GM23248 (cell line): ENCODE measurements around the gene SLC9A9. TPM values are rescaled to one million over a fixed set of nuclear protein-coding genes. Genes with fewer than 3 reads are reported as not detected.
"Not testable (repeated sequence)": the region's sequence is repeated elsewhere in the genome, so short reads cannot be mapped to it uniquely, and the experiment has no call there.

Experiments used
- DNase-seq: peaks from one replicate; pipeline ENCODE4 v3.0.0-alpha.2; 2015
- H2AFZ ChIP-seq: fragments of 200-600 bp; sonication (generic); 2 replicates; pipeline ENCODE4 v1.6.1; 2016; ENCODE audit warnings: antibody characterized with exemption
- H3F3A ChIP-seq: fragments of 200-600 bp; sonication (generic); 2 replicates; pipeline ENCODE4 v1.6.1; 2016; ENCODE audit warnings: mild to moderate bottlenecking, antibody characterized with exemption, mixed run types; ENCODE audit not compliant: insufficient read depth
- H3K27ac ChIP-seq: fragments of 200-600 bp; sonication (generic); 2 replicates; pipeline ENCODE4 v1.5.1; 2016; ENCODE audit warnings: mild to moderate bottlenecking
- H3K27me3 ChIP-seq: fragments of 200-600 bp; sonication (generic); replicated peaks from 2 replicates; pipeline ENCODE4 v1.6.1; 2016; ENCODE audit warnings: mild to moderate bottlenecking; ENCODE audit not compliant: insufficient read depth
- H3K36me3 ChIP-seq: fragments of 200-600 bp; sonication (generic); 2 replicates; pipeline ENCODE4 v1.6.1; 2016; ENCODE audit warnings: low read depth, mild to moderate bottlenecking
- H3K4me1 ChIP-seq: fragments of 200-600 bp; sonication (generic); 2 replicates; pipeline ENCODE4 v1.6.1; 2016; ENCODE audit warnings: mild to moderate bottlenecking; ENCODE audit not compliant: insufficient read depth
- H3K4me2 ChIP-seq: fragments of 200-600 bp; sonication (generic); one replicate; pipeline ENCODE4 v1.6.1; 2016; ENCODE audit warnings: mild to moderate bottlenecking; ENCODE audit not compliant: unreplicated experiment
- H3K4me3 ChIP-seq: fragments of 200-600 bp; sonication (generic); 2 replicates; pipeline ENCODE4 v1.5.1; 2016; ENCODE audit warnings: mild to moderate bottlenecking
- H3K79me2 ChIP-seq: fragments of 200-600 bp; sonication (generic); 2 replicates; pipeline ENCODE4 v1.6.1; 2016; ENCODE audit warnings: mild to moderate bottlenecking; ENCODE audit not compliant: insufficient read depth
- H3K9ac ChIP-seq: fragments of 200-600 bp; sonication (generic); 2 replicates; pipeline ENCODE4 v1.6.1; 2016; ENCODE audit warnings: mild to moderate bottlenecking
- H3K9me2 ChIP-seq: fragments of 200-600 bp; sonication (generic); 2 replicates; pipeline ENCODE4 v1.6.1; 2016; ENCODE audit warnings: mixed run types, mild to moderate bottlenecking, moderate library complexity; ENCODE audit not compliant: insufficient read depth
- H3K9me3 ChIP-seq: fragments of 200-600 bp; sonication (generic); one replicate; pipeline ENCODE4 v1.6.1; 2017; ENCODE audit warnings: low read depth
- H4K20me1 ChIP-seq: fragments of 200-600 bp; sonication (generic); 2 replicates; pipeline ENCODE4 v1.6.0; 2016; ENCODE audit not compliant: insufficient read depth
- EZH2 ChIP-seq: fragments of 200-600 bp; sonication (generic); IDR thresholded peaks from 2 replicates; pipeline ENCODE4 v1.6.1; 2018; ENCODE audit warnings: antibody characterized with exemption, mild to moderate bottlenecking; ENCODE audit not compliant: insufficient read depth, poor library complexity, severe bottlenecking
- EZH2phosphoT487 ChIP-seq: fragments of 200-600 bp; sonication (generic); IDR thresholded peaks from 2 replicates; pipeline ENCODE4 v1.6.1; 2018; ENCODE audit warnings: antibody characterized with exemption, moderate library complexity, mild to moderate bottlenecking, low read depth; ENCODE audit not compliant: insufficient read depth
- WGBS, 2 experiments: methylation state at CpG; one replicate each; pipeline ENCODE4 v1.1.6; 2015 to 2017; ENCODE audit warnings: low lambda C conversion rate in 2 of 2, low coverage in 1 of 2; ENCODE audit errors: missing lambda C conversion rate in 2 of 2; 5-methylcytosine and 5-hydroxymethylcytosine counted together
- in situ Hi-C: fragments of 300-500 bp; cut with MboI; formaldehyde crosslinking; loops from 2 replicates; pipeline ENCODE4 v1.15.0; 2020
- polyA plus RNA-seq: library from polyadenylated mRNA; unstranded; fragments of >200 nt; fragmentation: Nextera tagmentation; extraction: Ambion mirVana; gene quantifications from 2 replicates; pipeline ENCODE4 v1.2.1, GENCODE V29; 2016
- total RNA-seq: library from RNA; depleted of rRNA; stranded (reverse); fragments of >200 nt; shearing (Covaris generic); gene quantifications from 2 replicates; pipeline ENCODE4 v1.2.3, GENCODE V29; 2014

The SLC9A9 gene
- total and polyA plus RNA-seq, 2 experiments from 2014 or later, result 2.8 to 3.2 TPM

- no peak overlapping the region for H3K9ac ChIP-seq
- H3K27me3 ChIP-seq, result no peaks in the 10 kb centered on the region
- H2AFZ ChIP-seq, result no peak overlapping the region
- no peak overlapping the region for H3K4me3 ChIP-seq
- no peaks in the 10 kb centered on the region for H3K36me3 ChIP-seq
- no peaks in the 10 kb centered on the region for H3F3A ChIP-seq
- no peaks in the 10 kb centered on the region for H3K9me3 ChIP-seq
- H3K27ac ChIP-seq, result no peak overlapping the region
- H3K79me2 ChIP-seq, result no peaks in the 10 kb centered on the region
- no peaks in the 10 kb centered on the region for H3K4me1 ChIP-seq
- in situ Hi-C loops, result no loop called here
- WGBS, 2 experiments, result 84 to 90% methylated on average over 3 of the region's 3 CpGs
- DNase-seq, result no peak
- H3K9me2 ChIP-seq, result no peaks in the 10 kb centered on the region
- no peaks in the 10 kb centered on the region for H4K20me1 ChIP-seq
- TF ChIP-seq EZH2, result no peak
- TF ChIP-seq EZH2phosphoT487, result no peak
- H3K4me2 ChIP-seq, result no peak overlapping the region
These were observed 32.8 kb upstream of the SLC9A9 start for GRCh38 chr3:143881095-143881494.

DNA sequence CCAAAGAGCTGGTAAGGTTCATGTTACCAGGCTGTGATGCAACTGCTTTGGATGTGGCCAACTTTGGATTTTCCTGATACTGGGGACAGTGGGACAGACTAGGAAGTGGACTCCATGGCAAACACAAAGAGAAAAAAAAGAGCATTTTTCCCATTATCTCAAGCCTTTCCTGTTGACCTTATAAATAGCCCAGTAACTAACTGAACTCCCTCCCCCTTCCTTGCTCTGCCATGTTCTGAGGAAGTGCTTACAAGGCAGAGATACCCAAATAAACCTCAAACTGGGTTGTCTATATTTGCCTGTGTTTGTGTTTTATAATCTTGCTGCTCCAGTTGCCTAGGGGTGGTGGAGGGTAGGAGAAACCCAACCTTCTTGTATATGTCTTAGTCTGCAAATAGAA, 27.3 kb upstream of the SLC9A9 start:
- H3K27me3 ChIP-seq, result no peaks in the 10 kb centered on the region
- H2AFZ ChIP-seq, result no peak overlapping the region
- no peak overlapping the region for H3K27ac ChIP-seq
- no peak overlapping the region for H3K9ac ChIP-seq
- H3K9me2 ChIP-seq, result no peaks in the 10 kb centered on the region
- no peak overlapping the region for H3K4me3 ChIP-seq
- no peaks in the 10 kb centered on the region for H4K20me1 ChIP-seq
- H3K9me3 ChIP-seq, result no peaks in the 10 kb centered on the region
- H3F3A ChIP-seq, result no peaks in the 10 kb centered on the region
- H3K4me2 ChIP-seq, result no peak overlapping the region
- no peaks in the 10 kb centered on the region for H3K79me2 ChIP-seq
- DNase-seq, result no peak
- H3K4me1 ChIP-seq, result no peaks in the 10 kb centered on the region
- H3K36me3 ChIP-seq, result no peaks in the 10 kb centered on the region
- TF ChIP-seq EZH2 (no peak), EZH2phosphoT487 (no peak)
- in situ Hi-C loops, result no loop called here

GRCh38 chr3:143873553-143873952, 25.3 kb upstream of the SLC9A9 start:
- H3K27me3 ChIP-seq, H3K9me2 ChIP-seq, H3K4me1 ChIP-seq, H3K4me2 ChIP-seq, H3F3A ChIP-seq, H4K20me1 ChIP-seq, H3K4me3 ChIP-seq, H3K79me2 ChIP-seq, H3K9me3 ChIP-seq, H3K36me3 ChIP-seq, H2AFZ ChIP-seq, H3K9ac ChIP-seq, DNase-seq, H3K27ac ChIP-seq, in situ Hi-C loops: not testable (repeated sequence)
- WGBS, 2 experiments, result 80 to 85% methylated on average over 5 of the region's 5 CpGs

DNA sequence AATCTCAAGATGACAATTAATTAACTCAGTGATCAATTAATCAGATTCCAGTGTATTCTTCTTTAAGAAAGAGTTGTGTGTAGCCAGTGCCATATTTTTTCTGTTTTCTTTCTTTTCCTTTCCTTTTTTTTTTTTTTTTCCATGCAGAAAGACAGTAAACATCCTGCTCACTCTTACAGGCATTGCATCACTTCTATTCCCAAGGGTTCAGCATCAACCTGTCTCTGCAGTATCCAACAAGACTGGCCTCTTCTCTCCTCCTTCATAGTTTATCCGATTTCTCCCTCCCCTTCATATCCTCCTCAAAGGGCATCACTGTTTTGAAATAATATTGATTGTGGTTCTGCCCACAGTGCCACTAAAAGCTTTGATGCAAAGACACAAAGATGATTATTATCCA, 17.0 kb upstream of the SLC9A9 start:
- Histone ChIP-seq H3K79me2 (no peaks in the 10 kb centered on the region), H3K27ac (no peak overlapping the region), H3K9me3 (no peaks in the 10 kb centered on the region), H3K4me3 (no peak overlapping the region), H3K9me2 (no peaks in the 10 kb centered on the region), H3K27me3 (no peaks in the 10 kb centered on the region; the same call in 1 of the 2 replicates), H3K4me2 (no peak overlapping the region), H3K9ac (no peak overlapping the region), H3K36me3 (no peaks in the 10 kb centered on the region), H4K20me1 (no peaks in the 10 kb centered on the region), H3K4me1 (no peaks in the 10 kb centered on the region), H2AFZ (no peak overlapping the region), H3F3A (no peaks in the 10 kb centered on the region)
- no peak for TF ChIP-seq EZH2
- no peak for TF ChIP-seq EZH2phosphoT487
- 74 to 79% methylated on average over 1 of the region's 1 CpG for WGBS, 2 experiments
- no peak for DNase-seq
- in situ Hi-C loops, result no loop called here

GRCh38 chr3:143859465-143860203, 11.4 kb upstream of the SLC9A9 start:
- Histone ChIP-seq H3K36me3 (no peaks in the 10 kb centered on the region), H3K79me2 (no peaks in the 10 kb centered on the region), H3K27ac (no peak overlapping the region), H3K9ac (no peak overlapping the region), H3K4me1 (no peaks in the 10 kb centered on the region), H3F3A (no peaks in the 10 kb centered on the region), H3K9me2 (no peaks in the 10 kb centered on the region), H3K4me2 (no peak overlapping the region), H3K27me3 (no peaks in the 10 kb centered on the region; the same call in 1 of the 2 replicates), H3K4me3 (no peak overlapping the region), H4K20me1 (no peaks in the 10 kb centered on the region), H2AFZ (no peak overlapping the region), H3K9me3 (no peaks in the 10 kb centered on the region)
- 72 to 73% methylated on average over 3 of the region's 3 CpGs for WGBS, 2 experiments
- no peak for TF ChIP-seq EZH2
- no peak for DNase-seq
- in situ Hi-C loops, result no loop called here
